HepG2 (cell line): ENCODE data around the gene BACH2. TPM values are rescaled to one million over a fixed set of nuclear protein-coding genes. Genes with fewer than 3 reads are reported as not detected.

ENCODE experiments used
- CSRNP1 ChIP-seq: sonication (generic); formaldehyde crosslinking; IDR thresholded peaks from 2 replicates; pipeline ENCODE4 v1.8.1; 2023; ENCODE audit warnings: mild to moderate bottlenecking, missing genetic modification reagents
- DPF2 ChIP-seq: sonication (generic); formaldehyde crosslinking; IDR thresholded peaks from 2 replicates; pipeline ENCODE4 v1.4.0; 2020; ENCODE audit warnings: mild to moderate bottlenecking, low read depth, missing genetic modification reagents, borderline replicate concordance
- FLYWCH1 ChIP-seq: sonication (generic); formaldehyde crosslinking; IDR thresholded peaks from 2 replicates; pipeline ENCODE4 v1.8.1; 2023; ENCODE audit warnings: mild to moderate bottlenecking, missing genetic modification reagents
- HOXA3 ChIP-seq: sonication (generic); formaldehyde crosslinking; IDR thresholded peaks from 2 replicates; pipeline ENCODE4 v1.5.0; 2020; ENCODE audit warnings: missing genetic modification reagents
- PHB2 ChIP-seq: fragments of 450-650 bp; IDR thresholded peaks from 2 replicates; pipeline ENCODE4 v1.6.1; 2018; ENCODE audit not compliant: partially characterized antibody
- POLR2AphosphoS2 ChIP-seq: IDR thresholded peaks from 2 replicates; pipeline ENCODE4 v1.6.1; 2011; ENCODE audit warnings: low read depth, low read length, improper control_type of control experiment
- RAD51 ChIP-seq: fragments of 450-650 bp; IDR thresholded peaks from 2 replicates; pipeline ENCODE4 v1.6.1; 2016; ENCODE audit warnings: borderline replicate concordance
- ZNF281 ChIP-seq: sonication (generic); formaldehyde crosslinking; IDR thresholded peaks from 2 replicates; pipeline ENCODE4 v1.4.0; 2020; ENCODE audit warnings: missing genetic modification reagents, borderline replicate concordance
- ZNF564 ChIP-seq: sonication (generic); formaldehyde crosslinking; IDR thresholded peaks from 2 replicates; pipeline ENCODE4 v1.8.1; 2023; ENCODE audit warnings: mild to moderate bottlenecking, missing genetic modification reagents
- ZNF598 ChIP-seq: sonication (generic); formaldehyde crosslinking; IDR thresholded peaks from 2 replicates; pipeline ENCODE4 v1.5.1; 2020; ENCODE audit warnings: mild to moderate bottlenecking, missing genetic modification reagents, borderline replicate concordance
- polyA plus RNA-seq, 8 experiments: library from polyadenylated mRNA; depleted of rRNA in 3 of 8; stranded (reverse) in 7 of 8; unstranded in 1 of 8; fragments of >200 nt; fragmentation: Illumina TruSeq in 4 of 8; extraction: Trizol in 4 of 8; gene quantifications; 2 replicates each; pipeline versions ENCODE4 v1.2.1 to v1.2.3, GENCODE V29; 2011 to 2016; ENCODE audit warnings: low read depth in 4 of 8, missing spikeins in 1 of 8, mixed read lengths in 1 of 8; ENCODE audit not compliant: insufficient read depth in 1 of 8
- total RNA-seq, 5 experiments: library from RNA; depleted of rRNA; stranded (reverse); fragments of >200 nt; fragmentation: Illumina TruSeq; extraction: Trizol; gene quantifications; 2 replicates each; pipeline ENCODE4 v1.2.3, GENCODE V29; 2016; ENCODE audit warnings: low read depth in 1 of 5
- TF ChIP-seq, protein P1 (sequence below): sonication (generic); formaldehyde crosslinking; IDR thresholded peaks from 2 replicates; pipeline ENCODE4 v1.5.0; 2020; ENCODE audit warnings: mild to moderate bottlenecking, missing genetic modification reagents
- TF ChIP-seq, protein P2 (sequence below): IDR thresholded peaks from 2 replicates; pipeline ENCODE4 v1.6.1; 2016; ENCODE audit warnings: missing compliant biosample characterization, missing genetic modification reagents, borderline replicate concordance
- TF ChIP-seq, protein P3 (sequence below): sonication (generic); formaldehyde crosslinking; IDR thresholded peaks from 2 replicates; pipeline ENCODE4 v1.8.0; 2022; ENCODE audit warnings: low read depth, missing genetic modification reagents

Gene BACH2
- total and polyA plus RNA-seq, 2 of the 13 experiments (the other 11 are each of a cell fraction or from before 2014, with no cell fraction given) = 0.01 TPM; not detected in 1

DNA sequence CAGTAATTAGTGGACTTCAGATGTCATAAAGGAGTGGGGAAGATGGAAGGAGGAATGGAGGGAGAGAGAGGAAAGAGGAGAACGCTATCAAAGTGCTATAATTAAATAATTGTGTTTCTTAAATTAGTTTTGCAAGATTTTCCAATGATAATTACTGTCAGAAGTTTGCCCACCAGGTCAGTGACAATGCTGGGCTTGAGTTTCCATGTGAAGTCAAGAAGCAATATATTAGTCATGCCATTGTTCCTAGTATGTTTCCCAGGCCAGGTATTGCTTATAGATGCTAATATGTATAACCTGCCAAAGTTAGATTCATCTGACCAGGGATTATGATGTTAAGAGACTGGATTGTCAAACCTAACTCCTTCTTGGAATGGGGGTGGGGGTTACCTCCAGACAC, 270.4 kb downstream of the BACH2 start (continued):
- TF ChIP-seq, protein P1, sequence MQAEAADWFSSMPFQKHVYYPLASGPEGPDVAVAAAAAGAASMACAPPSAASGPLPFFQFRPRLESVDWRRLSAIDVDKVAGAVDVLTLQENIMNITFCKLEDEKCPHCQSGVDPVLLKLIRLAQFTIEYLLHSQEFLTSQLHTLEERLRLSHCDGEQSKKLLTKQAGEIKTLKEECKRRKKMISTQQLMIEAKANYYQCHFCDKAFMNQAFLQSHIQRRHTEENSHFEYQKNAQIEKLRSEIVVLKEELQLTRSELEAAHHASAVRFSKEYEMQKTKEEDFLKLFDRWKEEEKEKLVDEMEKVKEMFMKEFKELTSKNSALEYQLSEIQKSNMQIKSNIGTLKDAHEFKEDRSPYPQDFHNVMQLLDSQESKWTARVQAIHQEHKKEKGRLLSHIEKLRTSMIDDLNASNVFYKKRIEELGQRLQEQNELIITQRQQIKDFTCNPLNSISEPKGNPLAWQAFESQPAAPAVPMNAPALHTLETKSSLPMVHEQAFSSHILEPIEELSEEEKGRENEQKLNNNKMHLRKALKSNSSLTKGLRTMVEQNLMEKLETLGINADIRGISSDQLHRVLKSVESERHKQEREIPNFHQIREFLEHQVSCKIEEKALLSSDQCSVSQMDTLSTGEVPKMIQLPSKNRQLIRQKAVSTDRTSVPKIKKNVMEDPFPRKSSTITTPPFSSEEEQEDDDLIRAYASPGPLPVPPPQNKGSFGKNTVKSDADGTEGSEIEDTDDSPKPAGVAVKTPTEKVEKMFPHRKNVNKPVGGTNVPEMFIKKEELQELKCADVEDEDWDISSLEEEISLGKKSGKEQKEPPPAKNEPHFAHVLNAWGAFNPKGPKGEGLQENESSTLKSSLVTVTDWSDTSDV (CRISPR knock-in tag) = no peak
- TF ChIP-seq, protein P2, sequence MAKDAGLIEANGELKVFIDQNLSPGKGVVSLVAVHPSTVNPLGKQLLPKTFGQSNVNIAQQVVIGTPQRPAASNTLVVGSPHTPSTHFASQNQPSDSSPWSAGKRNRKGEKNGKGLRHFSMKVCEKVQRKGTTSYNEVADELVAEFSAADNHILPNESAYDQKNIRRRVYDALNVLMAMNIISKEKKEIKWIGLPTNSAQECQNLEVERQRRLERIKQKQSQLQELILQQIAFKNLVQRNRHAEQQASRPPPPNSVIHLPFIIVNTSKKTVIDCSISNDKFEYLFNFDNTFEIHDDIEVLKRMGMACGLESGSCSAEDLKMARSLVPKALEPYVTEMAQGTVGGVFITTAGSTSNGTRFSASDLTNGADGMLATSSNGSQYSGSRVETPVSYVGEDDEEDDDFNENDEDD (CRISPR knock-in tag) = no peak
- TF ChIP-seq PHB2 (no peak), ZNF564 (CRISPR knock-in tag) (no peak), ZNF281 (no peak), POLR2AphosphoS2 (no peak), ZNF598 (no peak), CSRNP1 (CRISPR knock-in tag) (no peak), HOXA3 (CRISPR knock-in tag) (no peak), RAD51 (no peak), DPF2 (CRISPR knock-in tag) (no peak), FLYWCH1 (CRISPR knock-in tag) (no peak)
- TF ChIP-seq, protein P3, sequence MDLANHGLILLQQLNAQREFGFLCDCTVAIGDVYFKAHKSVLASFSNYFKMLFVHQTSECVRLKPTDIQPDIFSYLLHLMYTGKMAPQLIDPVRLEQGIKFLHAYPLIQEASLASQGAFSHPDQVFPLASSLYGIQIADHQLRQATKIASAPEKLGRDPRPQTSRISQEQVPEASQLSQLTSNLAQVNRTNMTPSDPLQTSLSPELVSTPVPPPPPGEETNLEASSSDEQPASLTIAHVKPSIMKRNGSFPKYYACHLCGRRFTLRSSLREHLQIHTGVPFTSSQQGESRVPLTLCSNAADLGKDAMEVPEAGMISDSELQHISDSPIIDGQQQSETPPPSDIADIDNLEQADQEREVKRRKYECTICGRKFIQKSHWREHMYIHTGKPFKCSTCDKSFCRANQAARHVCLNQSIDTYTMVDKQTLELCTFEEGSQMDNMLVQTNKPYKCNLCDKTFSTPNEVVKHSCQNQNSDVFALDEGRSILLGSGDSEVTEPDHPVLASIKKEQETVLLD (CRISPR knock-in tag) = no peak
